GM21786 (cell line): ENCODE results near the gene ZDHHC7.

ENCODE experiments used
- ATAC-seq: cut with Tn5 transposase; IDR thresholded peaks from one replicate; pipeline ENCODE4 v1.9.1; 2021; ENCODE audit not compliant: unreplicated experiment

Gene ZDHHC7

DNA sequence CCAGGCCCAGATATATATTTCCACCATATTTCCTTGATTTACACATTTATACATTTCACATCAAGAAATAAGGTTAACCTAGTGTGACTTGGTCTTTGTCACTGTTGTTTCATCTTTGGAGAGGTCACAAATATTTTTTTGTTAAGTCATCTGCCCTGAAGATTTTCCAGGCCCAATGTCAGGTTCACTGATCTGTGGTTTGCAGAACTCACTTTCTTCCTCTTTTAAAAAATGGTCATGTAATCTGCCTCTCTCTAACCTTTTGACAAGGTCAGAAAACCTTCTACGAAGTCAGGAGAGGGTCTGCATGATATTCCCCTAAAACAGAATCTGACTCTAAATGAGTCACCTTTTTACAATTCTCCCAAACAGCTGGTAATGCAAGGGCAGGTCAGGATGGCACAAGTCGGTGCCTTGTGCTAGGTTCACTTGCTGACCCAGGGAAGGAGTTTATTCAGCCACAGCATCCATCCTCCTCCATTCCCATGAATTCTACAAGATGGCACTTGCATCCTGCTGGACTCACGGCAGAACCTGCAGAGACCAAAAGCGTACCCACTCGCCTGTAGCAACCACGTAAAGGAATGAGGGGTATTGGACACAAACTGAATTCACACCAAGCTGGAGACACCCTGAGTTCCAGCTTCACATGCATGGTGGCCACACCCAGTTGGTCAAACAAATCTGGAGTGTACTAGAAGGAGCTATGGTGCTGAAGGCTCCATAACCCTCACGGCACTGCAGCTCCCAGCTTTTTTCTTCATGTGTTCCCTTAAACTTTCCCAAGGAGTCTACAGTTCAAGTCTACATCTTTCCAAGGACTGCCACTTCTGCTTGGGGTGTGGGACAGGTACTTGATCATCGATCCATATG lies 14.7 kb upstream of the ZDHHC7 start:
- ATAC-seq: no peak

DNA sequence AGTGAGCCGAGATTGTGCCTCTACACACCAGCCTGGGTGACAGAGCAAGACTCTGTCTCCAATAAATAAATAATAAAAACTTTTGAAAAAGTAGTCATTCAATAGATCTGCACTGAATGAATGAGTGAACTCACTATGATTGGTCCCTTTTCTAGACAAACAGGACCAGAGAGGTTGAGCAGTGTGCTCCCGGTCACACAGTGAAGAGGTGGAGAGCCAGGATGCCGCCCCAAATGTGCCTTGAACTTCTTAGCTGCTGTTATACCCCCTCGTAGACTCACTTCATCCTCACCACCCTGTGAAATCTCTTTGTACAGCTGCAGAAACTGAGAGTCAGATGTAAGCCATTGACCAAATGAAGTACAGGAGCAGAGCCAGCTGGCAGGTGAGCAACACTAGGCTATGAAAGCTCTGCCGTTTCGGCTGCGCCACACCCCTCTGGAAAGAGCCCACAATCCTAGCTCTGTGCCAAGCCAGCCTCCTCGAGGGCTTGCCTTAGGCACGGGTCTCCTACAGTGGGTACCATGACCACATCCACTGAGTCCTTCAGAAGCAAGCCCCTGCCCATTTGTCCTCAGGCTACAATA lies 8.4 kb upstream of the ZDHHC7 start:
- no peak for ATAC-seq

DNA sequence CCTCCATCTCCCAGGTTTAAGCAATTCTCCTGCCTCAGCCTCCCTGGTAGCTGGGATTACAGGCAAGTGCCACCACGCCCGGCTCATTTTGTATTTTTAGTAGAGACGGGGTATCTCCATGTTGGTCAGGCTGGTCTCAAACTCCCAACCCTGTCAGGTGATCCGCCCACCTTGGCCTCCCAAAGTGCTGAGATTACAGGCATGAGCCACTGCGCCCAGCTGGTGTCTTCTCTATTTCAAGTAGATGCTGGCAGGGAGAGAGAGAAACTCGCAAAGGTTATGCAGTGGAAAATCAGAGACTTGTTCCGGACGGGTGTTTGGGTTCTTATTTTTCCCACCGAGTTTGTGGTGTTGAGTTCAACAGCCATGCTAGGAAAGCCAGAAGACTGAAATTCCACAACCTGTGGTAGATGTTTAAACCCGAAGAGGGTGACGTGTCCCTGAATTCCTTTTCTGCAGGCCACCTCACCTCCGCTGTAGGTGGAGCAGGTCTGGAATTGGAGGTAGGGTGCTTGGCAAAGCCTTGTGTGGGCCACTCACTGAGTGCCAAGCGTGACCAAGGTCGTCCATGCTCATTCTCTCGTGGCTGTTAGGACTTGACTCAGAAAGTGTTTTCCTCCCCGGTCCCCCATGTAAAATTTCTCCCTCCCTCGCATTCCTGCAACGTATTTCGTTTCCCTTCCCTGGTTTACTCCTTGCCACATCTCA lies 7.3 kb upstream of the ZDHHC7 start:
- no peak for ATAC-seq

- ATAC-seq: no peak
Observed at GRCh38 chr16:85017633-85018032, 6.3 kb upstream of the ZDHHC7 start.

DNA sequence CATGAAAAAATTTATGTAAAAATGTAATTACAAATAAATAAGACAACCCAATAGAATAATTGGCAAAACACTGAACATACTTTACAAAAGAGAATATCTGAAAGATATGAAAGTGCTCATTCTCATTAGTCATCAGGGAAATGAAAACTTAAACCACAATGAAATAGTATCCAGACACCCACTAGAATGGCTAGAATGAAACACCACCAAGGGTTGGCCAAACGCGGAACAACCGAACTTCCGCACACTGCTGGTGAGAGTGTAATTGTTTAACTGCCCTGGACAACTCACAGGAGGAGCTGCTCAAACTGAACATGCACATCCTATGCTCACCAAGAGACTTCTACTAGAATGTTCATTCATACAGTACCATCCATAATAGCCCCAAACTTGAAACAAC lies 5.8 kb upstream of the ZDHHC7 start:
- peak; percentile 69 for ATAC-seq

- ATAC-seq: no peak
Observed at GRCh38 chr16:85015481-85016187, 4.3 kb upstream of the ZDHHC7 start.

- no peak for ATAC-seq
Observed at GRCh38 chr16:85014311-85014710, 3.0 kb upstream of the ZDHHC7 start.

DNA sequence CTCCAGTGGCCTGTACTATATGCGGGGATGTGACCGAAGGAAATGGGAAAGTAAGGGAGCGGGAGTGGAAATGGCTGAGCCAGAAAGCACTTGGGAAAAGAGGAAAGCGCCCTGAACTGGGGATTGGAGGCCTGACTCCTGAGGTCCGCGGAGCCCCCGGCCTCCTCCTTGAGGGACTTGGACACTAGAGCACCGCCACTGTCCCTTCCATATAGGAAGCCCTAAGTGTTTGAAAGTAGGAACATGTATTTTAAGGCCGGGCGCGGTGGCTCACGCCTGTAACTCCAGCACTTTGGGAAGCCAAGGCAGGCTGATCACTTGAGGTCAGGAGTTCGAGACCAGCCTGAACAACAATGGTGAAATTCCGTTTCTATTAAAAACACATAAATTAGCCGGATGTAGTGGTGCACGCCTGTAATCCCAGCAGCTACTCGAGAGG lies 530 bp upstream of the ZDHHC7 start:
- no peak for ATAC-seq

DNA sequence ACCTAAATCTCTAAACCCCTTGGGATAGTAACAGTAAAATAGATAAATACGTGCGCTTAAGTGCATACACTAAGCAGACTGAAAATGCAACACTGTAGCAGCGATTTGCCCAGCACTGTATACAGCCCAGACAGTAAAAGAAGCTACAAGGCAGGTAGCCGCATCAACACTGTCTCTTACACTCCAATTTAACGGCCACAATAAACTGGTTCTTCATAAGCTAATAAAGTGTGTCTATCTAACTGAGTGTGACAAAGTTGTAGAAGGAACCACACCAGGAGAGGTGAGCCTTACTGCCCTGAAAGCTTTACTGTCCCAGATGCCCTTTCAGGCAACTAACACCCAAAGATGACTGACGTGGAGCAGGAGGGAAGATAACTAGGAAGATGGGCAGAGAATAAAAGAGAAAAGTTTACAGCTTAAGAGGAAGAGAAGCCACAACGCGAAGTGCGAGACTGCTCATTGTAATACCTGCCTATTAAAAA lies 847 bp downstream of the ZDHHC7 start:
- ATAC-seq: no peak

GRCh38 chr16:85008271-85008670 lies 3.1 kb downstream of the ZDHHC7 start:
- ATAC-seq: no peak

DNA sequence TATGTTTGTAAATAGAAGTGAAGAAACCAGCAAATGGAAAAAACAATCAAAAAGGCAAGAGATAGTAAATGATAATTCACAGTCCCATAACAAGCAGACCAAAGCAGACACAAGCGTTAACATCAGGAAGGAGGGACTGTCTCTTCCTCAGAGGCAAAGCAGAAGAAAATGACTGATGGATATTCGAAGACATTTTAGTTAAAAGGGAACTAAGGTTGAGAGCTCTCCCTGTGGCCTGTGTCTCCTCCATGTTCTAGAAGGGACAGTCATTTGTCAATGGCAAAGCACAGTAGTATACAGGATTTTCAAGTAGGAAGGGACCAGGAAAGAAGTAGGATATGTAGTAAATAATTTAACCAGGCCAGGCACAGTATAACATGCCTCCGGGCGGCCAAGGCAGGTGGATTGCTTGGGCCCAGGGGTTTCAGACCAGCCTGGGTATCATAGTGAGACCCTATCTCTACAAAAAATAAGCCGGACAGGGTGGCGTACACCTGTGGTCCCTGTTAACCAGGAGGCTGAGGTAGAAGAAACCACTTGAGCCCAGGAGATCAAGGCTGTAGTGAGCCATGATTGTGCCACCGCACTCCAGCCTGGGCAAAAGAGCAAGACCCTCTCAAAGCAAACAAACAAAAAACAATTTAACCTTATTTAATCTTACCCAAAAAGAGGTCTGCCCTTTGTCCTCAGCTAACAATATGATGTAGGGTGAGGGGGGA lies 3.7 kb downstream of the ZDHHC7 start:
- no peak for ATAC-seq

- ATAC-seq: no peak
Observed at GRCh38 chr16:85006639-85007038, 4.7 kb downstream of the ZDHHC7 start.

DNA sequence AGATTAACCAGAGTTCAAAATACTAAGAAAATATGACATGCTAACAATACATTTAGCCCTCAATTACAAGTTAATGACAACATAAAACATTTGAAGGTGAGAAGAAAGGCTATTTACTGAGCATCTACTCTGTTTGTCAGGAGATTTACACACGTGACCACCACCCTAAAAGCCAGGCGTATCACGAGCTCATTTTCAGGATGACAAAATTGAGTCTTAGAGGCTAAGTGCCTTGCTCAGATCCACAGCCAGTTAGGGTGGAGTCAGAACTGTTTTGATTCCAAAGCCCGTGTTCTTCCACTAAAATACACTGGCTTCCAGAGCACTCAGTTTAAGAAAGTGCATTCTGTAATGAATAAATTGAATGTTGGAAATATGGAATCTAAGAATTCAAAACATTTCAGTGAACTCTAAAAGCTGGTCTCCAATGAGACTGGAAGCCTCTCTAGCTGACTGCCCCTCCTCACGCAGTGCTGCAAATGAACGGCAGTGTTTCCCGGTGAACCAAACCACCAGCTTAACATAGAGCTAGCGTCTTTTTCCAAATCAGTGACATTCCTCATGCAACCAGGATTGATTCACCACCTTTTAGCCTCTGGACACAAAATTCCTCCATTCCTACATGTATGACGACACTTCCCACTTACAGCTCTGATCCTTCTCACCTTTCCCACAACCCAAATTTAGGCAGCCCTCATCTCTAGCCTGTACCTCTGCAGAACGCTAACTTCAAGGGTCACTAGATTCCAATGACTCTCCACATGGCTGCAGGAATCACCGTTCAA lies 5.9 kb downstream of the ZDHHC7 start:
- ATAC-seq: no peak

GRCh38 chr16:85004587-85005205 lies 6.6 kb downstream of the ZDHHC7 start:
- ATAC-seq: no peak

- no peak for ATAC-seq
Observed at GRCh38 chr16:85003725-85004586, 7.4 kb downstream of the ZDHHC7 start.

DNA sequence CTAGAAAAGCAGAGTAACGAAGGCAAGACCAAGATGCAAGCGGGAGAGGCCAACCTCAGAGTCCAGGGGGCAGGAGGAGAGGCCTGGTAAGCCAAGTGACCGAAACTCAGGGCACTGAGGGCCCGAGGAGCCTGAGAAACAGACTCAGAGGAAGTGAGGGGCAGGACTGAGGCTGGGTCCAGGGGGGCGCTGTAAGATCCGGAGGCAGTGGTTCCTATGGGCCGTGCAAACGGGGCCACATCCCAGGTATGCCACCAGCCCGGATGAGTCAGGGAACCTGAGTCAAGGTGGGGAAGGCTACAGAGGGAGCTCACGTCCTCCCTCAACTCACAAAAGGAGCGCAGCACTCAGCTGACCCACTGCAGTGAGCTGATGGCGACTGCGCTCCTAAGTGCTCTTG lies 8.3 kb downstream of the ZDHHC7 start:
- no peak for ATAC-seq

- ATAC-seq: no peak
Observed at GRCh38 chr16:85002608-85003007, 8.7 kb downstream of the ZDHHC7 start.

DNA sequence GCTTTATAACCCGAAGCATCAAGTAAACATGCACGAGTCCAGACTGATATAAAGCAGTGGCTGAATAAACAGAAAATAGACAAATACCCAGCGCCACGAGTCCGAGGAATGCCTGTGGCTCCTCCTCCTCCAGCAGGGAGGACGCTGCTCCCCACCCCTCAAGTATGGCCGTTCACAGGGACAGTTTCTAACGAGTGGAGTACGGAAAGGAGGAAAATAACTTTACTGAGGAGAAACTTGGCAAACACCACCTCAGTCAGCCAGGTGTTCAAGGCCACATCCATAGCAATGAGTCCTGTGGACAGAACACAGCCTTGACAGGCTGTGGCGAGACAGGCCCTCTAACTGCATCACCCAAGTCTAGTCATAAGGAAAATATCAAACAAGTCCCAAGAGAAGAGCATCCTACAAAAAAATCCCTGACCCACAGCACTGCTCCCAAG lies 9.2 kb downstream of the ZDHHC7 start:
- no peak for ATAC-seq
